ENCODE results near the gene DNAJC27.
"Not testable (repeated sequence)": the region's sequence is repeated elsewhere in the genome, so short reads cannot be mapped to it uniquely, and the experiment has no call there.

The DNAJC27 gene

GRCh38 chr2:24971536-24972314 lies at the start of gene DNAJC27:
Gene DNAJC27 (minus strand): TSS chr2:24971955. CDS start chr2:24971904, 51 bp downstream.
- FAIRE-seq, result peak; percentile 93

GRCh38 chr2:25018681-25019080 lies 46.9 kb upstream of the DNAJC27 start:
- no peak for FAIRE-seq

GRCh38 chr2:25014631-25015030 lies 42.9 kb upstream of the DNAJC27 start:
- no peak for FAIRE-seq

- not testable (repeated sequence) for FAIRE-seq
Observed at GRCh38 chr2:25011342-25011741, 39.6 kb upstream of the DNAJC27 start.

- no peak for FAIRE-seq
Observed at GRCh38 chr2:25009954-25010353, 38.2 kb upstream of the DNAJC27 start.

- no peak for FAIRE-seq
Observed at GRCh38 chr2:25002066-25002465, 30.3 kb upstream of the DNAJC27 start.

GRCh38 chr2:25001325-25001637 lies 29.5 kb upstream of the DNAJC27 start:
- FAIRE-seq, result no peak

- no peak for FAIRE-seq
Observed at GRCh38 chr2:25000503-25001324, 29.0 kb upstream of the DNAJC27 start.

- no peak for FAIRE-seq
Observed at GRCh38 chr2:25000036-25000435, 28.3 kb upstream of the DNAJC27 start.

- FAIRE-seq, result not testable (repeated sequence)
Observed at GRCh38 chr2:24999097-24999496, 27.3 kb upstream of the DNAJC27 start.

GRCh38 chr2:24994146-24994724 lies 22.5 kb upstream of the DNAJC27 start:
- no peak for FAIRE-seq

- no peak for FAIRE-seq
Observed at GRCh38 chr2:24993406-24994145, 21.8 kb upstream of the DNAJC27 start.

- FAIRE-seq, result no peak
Observed at GRCh38 chr2:24986372-24986771, 14.6 kb upstream of the DNAJC27 start.

GRCh38 chr2:24985511-24985910 lies 13.8 kb upstream of the DNAJC27 start:
- no peak for FAIRE-seq

GRCh38 chr2:24984912-24985311 lies 13.2 kb upstream of the DNAJC27 start:
- FAIRE-seq, result no peak

GRCh38 chr2:24981411-24982136 lies 9.8 kb upstream of the DNAJC27 start:
- FAIRE-seq, result no peak

- no peak for FAIRE-seq
Observed at GRCh38 chr2:24978661-24979060, 6.9 kb upstream of the DNAJC27 start.

GRCh38 chr2:24977631-24978030 lies 5.9 kb upstream of the DNAJC27 start:
- FAIRE-seq, result no peak

- no peak for FAIRE-seq
Observed at GRCh38 chr2:24973812-24974211, 2.1 kb upstream of the DNAJC27 start.

- FAIRE-seq, result no peak
Observed at GRCh38 chr2:24972315-24972961, 683 bp upstream of the DNAJC27 start.

GRCh38 chr2:24971286-24971535 lies 544 bp downstream of the DNAJC27 start:
- FAIRE-seq, result no peak
